ENCODE data around the gene ST8SIA4.

The ST8SIA4 gene

DNA sequence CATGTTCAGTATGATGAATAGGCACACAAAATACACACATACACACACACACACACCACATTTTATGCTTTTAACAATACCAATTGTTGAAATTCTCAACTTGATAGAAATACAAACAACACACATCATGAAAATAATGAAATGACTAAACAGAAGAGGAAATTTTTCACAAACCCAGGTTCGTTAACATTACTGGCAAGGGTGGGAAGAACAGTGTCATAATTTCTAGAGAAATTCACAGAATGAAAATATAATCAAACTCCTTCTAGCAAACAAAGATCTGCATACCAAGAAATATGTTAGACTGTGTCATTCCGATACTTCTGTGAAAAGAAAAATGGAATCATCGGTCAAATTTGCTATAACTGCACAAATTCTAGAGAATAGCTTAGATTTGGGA lies 41.9 kb downstream of the ST8SIA4 start:
- no peak for TF ChIP-seq CTCF (IDR thresholded peaks at IDR 0.05)

- TF ChIP-seq CTCF (IDR thresholded peaks at IDR 0.05): no peak
These were observed 42.7 kb downstream of the ST8SIA4 start for GRCh38 chr5:100860407-100860806.

GRCh38 chr5:100858987-100859545 lies 44.0 kb downstream of the ST8SIA4 start:
- TF ChIP-seq CTCF (IDR thresholded peaks at IDR 0.05): no peak

- TF ChIP-seq CTCF (IDR thresholded peaks at IDR 0.05): no peak
These were observed 46.6 kb downstream of the ST8SIA4 start for GRCh38 chr5:100856462-100856861.

GRCh38 chr5:100855937-100856430 lies 47.1 kb downstream of the ST8SIA4 start:
- no peak for TF ChIP-seq CTCF (IDR thresholded peaks at IDR 0.05)

- TF ChIP-seq CTCF (IDR thresholded peaks at IDR 0.05): no peak
These were observed 47.8 kb downstream of the ST8SIA4 start for GRCh38 chr5:100855295-100855694.

- no peak for TF ChIP-seq CTCF (IDR thresholded peaks at IDR 0.05)
These were observed 48.5 kb downstream of the ST8SIA4 start for GRCh38 chr5:100854591-100854990.

GRCh38 chr5:100853582-100853981 lies 49.5 kb downstream of the ST8SIA4 start:
- no peak for TF ChIP-seq CTCF (IDR thresholded peaks at IDR 0.05)
